Keratinocyte (primary cell): ENCODE measurements around the gene HOXA5.

Source experiments
- EZH2 ChIP-seq: IDR thresholded peaks from one replicate; pipeline ENCODE4 v1.6.1; 2012; ENCODE audit warnings: inconsistent platforms, mild to moderate bottlenecking, low read length, moderate library complexity
- TF ChIP-seq, protein P1 (sequence below), 3 experiments: IDR thresholded peaks in 1 of 3; conservative IDR thresholded peaks in 1 of 3; optimal IDR thresholded peaks in 1 of 3; 2 replicates in 2 of 3; 3 replicates in 1 of 3; pipeline versions ENCODE3 to v1.5.1; 2011; ENCODE audit warnings: low read length in 3 of 3, mild to moderate bottlenecking in 3 of 3, moderate library complexity in 2 of 3, control low read depth in 1 of 3, inconsistent platforms in 1 of 3; ENCODE audit not compliant: insufficient read depth in 2 of 3; ENCODE audit errors: extremely low read depth in 1 of 3

GRCh38 chr7:27173956-27174873 is 30.7 kb upstream of the HOXA5 start, which contains the start of gene HOXA10:
- TF ChIP-seq, protein P1, sequence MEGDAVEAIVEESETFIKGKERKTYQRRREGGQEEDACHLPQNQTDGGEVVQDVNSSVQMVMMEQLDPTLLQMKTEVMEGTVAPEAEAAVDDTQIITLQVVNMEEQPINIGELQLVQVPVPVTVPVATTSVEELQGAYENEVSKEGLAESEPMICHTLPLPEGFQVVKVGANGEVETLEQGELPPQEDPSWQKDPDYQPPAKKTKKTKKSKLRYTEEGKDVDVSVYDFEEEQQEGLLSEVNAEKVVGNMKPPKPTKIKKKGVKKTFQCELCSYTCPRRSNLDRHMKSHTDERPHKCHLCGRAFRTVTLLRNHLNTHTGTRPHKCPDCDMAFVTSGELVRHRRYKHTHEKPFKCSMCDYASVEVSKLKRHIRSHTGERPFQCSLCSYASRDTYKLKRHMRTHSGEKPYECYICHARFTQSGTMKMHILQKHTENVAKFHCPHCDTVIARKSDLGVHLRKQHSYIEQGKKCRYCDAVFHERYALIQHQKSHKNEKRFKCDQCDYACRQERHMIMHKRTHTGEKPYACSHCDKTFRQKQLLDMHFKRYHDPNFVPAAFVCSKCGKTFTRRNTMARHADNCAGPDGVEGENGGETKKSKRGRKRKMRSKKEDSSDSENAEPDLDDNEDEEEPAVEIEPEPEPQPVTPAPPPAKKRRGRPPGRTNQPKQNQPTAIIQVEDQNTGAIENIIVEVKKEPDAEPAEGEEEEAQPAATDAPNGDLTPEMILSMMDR (optimal IDR thresholded peaks at IDR 0.05 in 1 of 3, IDR thresholded peaks at IDR 0.05 in 1 of 3, conservative IDR thresholded peaks at IDR 0.05 in 1 of 3; ENCODE audit: extremely low read depth in 1 of 3, insufficient read depth in 2 of 3, low read length in 3 of 3): no peak
- no peak for TF ChIP-seq EZH2
